Fibroblast of villous mesenchyme (primary cell): ENCODE data around the gene MSL3. TPM values are rescaled to one million over a fixed set of nuclear protein-coding genes. Genes with fewer than 3 reads are reported as not detected.

Experiments
- DNase-seq: peaks from one replicate; pipeline ENCODE4 v3.0.0-alpha.2; 2010; ENCODE audit warnings: low read depth
- H3K4me3 ChIP-seq: 2 replicates; pipeline ENCODE4 v1.5.1; 2011; ENCODE audit warnings: low read depth, mild to moderate bottlenecking, low read length
- CTCF ChIP-seq: IDR thresholded peaks from 2 replicates; pipeline ENCODE4 v1.5.1; 2012; ENCODE audit warnings: low read depth, mild to moderate bottlenecking, low read length; ENCODE audit not compliant: insufficient read depth
- total RNA-seq: library from RNA; depleted of rRNA; stranded (reverse); fragments of >200 nt; gene quantifications from 2 replicates; pipeline ENCODE4 v1.2.3, GENCODE V29; 2012

MSL3 gene
- total RNA-seq, 1 donor: 32.8 TPM

- H3K4me3 ChIP-seq: no peak overlapping the region
- TF ChIP-seq CTCF: no peak
- DNase-seq: no peak
These were observed 55.3 kb downstream of the MSL3 start for GRCh38 chrX:11813341-11813740.

Other genes with a start within 250 kb of the MSL3 start
- gene ARHGAP6, start 92.3 kb upstream of the MSL3 start, total RNA-seq: 1.7 and 1.9 TPM in 2 replicates